WTC11 (cell line): ENCODE measurements around the gene ZNF436. TPM values are rescaled to one million over a fixed set of nuclear protein-coding genes. Genes with fewer than 3 reads are reported as not detected.

ENCODE experiments used
- ATAC-seq: fragments of 200-7000 bp; cut with Tn5 transposase; 2 replicates; pipeline ENCODE4 v1.10.0; 2021; ENCODE audit warnings: mild to moderate bottlenecking, moderate library complexity
- CTCF ChIA-PET: fragments of 300-600 bp; sonication (Branson Sonifier 250); formaldehyde crosslinking; loops from one replicate; lab custom pipeline; 2021; ENCODE audit warnings: antibody characterized with exemption; lab: Charles Lee
- POLR2A ChIA-PET: fragments of 350-600 bp; sonication (Branson Sonifier 250); formaldehyde crosslinking; loops from one replicate; lab custom pipeline; 2021; ENCODE audit warnings: antibody characterized with exemption; lab: Charles Lee
- DNase-seq: peaks from one replicate; pipeline ENCODE4 v3.0.0; 2021; ENCODE audit warnings: low spot score
- H3K27ac Mint-ChIP-seq: 2 replicates; pipeline ENCODE4 v1.8.0; 2021; ENCODE audit warnings: mixed read lengths
- H3K27me3 Mint-ChIP-seq: 2 replicates; pipeline ENCODE4 v1.8.0; 2021; ENCODE audit warnings: low read depth, mild to moderate bottlenecking, moderate library complexity, mixed read lengths
- H3K36me3 Mint-ChIP-seq: 2 replicates; pipeline ENCODE4 v1.8.0; 2021; ENCODE audit warnings: mixed read lengths
- H3K4me1 Mint-ChIP-seq: 2 replicates; pipeline ENCODE4 v1.8.0; 2022; ENCODE audit warnings: mixed read lengths
- H3K4me3 Mint-ChIP-seq: 2 replicates; pipeline ENCODE4 v1.8.0; 2021; ENCODE audit warnings: mild to moderate bottlenecking, moderate library complexity, mixed read lengths
- H3K9me3 Mint-ChIP-seq: 2 replicates; pipeline ENCODE4 v1.8.0; 2021; ENCODE audit warnings: mixed read lengths
- ATF3 ChIP-seq: sonication (generic); formaldehyde crosslinking; conservative IDR thresholded peaks from 2 replicates; pipeline ENCODE4 v1.8.1; 2022; ENCODE audit warnings: mild to moderate bottlenecking, missing genetic modification reagents
- ATF6 ChIP-seq: sonication (generic); formaldehyde crosslinking; IDR thresholded peaks from 2 replicates; pipeline ENCODE4 v1.8.1; 2023; ENCODE audit warnings: mild to moderate bottlenecking, missing genetic modification reagents
- CDX4 ChIP-seq: fragments of 250-450 bp; sonication (Bioruptor Pico); IDR thresholded peaks from 2 replicates; pipeline ENCODE4 v1.9.0; 2021; ENCODE audit warnings: moderate library complexity, mild to moderate bottlenecking, inconsistent platforms, borderline replicate concordance
- CREB1 ChIP-seq: sonication (generic); formaldehyde crosslinking; IDR thresholded peaks from 2 replicates; pipeline ENCODE4 v1.8.0; 2023; ENCODE audit warnings: mild to moderate bottlenecking, missing genetic modification reagents
- ERG ChIP-seq: fragments of 250-450 bp; sonication (Bioruptor Pico); IDR thresholded peaks from 2 replicates; pipeline ENCODE4 v1.8.0; 2021; ENCODE audit warnings: mild to moderate bottlenecking
- GABPB1 ChIP-seq: sonication (generic); formaldehyde crosslinking; IDR thresholded peaks from 2 replicates; pipeline ENCODE4 v1.8.1; 2023; ENCODE audit warnings: mild to moderate bottlenecking, missing genetic modification reagents
- GTF2I ChIP-seq: fragments of 250-450 bp; sonication (Bioruptor Pico); conservative IDR thresholded peaks from 2 replicates; pipeline ENCODE4 v1.4.0; 2021; ENCODE audit warnings: mild to moderate bottlenecking
- HMGA2 ChIP-seq: fragments of 250-450 bp; sonication (Bioruptor Pico); IDR thresholded peaks from 2 replicates; pipeline ENCODE4 v1.4.0; 2021; ENCODE audit warnings: mild to moderate bottlenecking, moderate library complexity
- HMGXB4 ChIP-seq: sonication (generic); formaldehyde crosslinking; IDR thresholded peaks from 2 replicates; pipeline ENCODE4 v1.8.1; 2023; ENCODE audit warnings: mild to moderate bottlenecking, moderate library complexity, missing genetic modification reagents
- IRF1 ChIP-seq: sonication (generic); formaldehyde crosslinking; IDR thresholded peaks from 2 replicates; pipeline ENCODE4 v1.8.0; 2023; ENCODE audit warnings: missing genetic modification reagents
- NR2C2 ChIP-seq: sonication (generic); formaldehyde crosslinking; IDR thresholded peaks from 2 replicates; pipeline ENCODE4 v1.8.0; 2022; ENCODE audit warnings: mild to moderate bottlenecking, missing genetic modification reagents
- OVOL2 ChIP-seq: fragments of 250-450 bp; sonication (Bioruptor Pico); IDR thresholded peaks from 2 replicates; pipeline ENCODE4 v1.9.0; 2021; ENCODE audit warnings: mild to moderate bottlenecking, borderline replicate concordance
- RORB ChIP-seq: fragments of 250-450 bp; sonication (Bioruptor Pico); IDR thresholded peaks from 2 replicates; pipeline ENCODE4 v1.9.0; 2021; ENCODE audit warnings: mild to moderate bottlenecking
- SMAD3 ChIP-seq: sonication (generic); formaldehyde crosslinking; IDR thresholded peaks from 2 replicates; pipeline ENCODE4 v1.8.0; 2022; ENCODE audit warnings: missing genetic modification reagents, mild to moderate bottlenecking, borderline replicate concordance
- ZMAT4 ChIP-seq: fragments of 250-450 bp; sonication (Bioruptor Pico); IDR thresholded peaks from 2 replicates; pipeline ENCODE4 v1.9.0; 2021; ENCODE audit warnings: mild to moderate bottlenecking
- ZNF138 ChIP-seq: sonication (generic); formaldehyde crosslinking; conservative IDR thresholded peaks from 2 replicates; pipeline ENCODE4 v1.8.1; 2022; ENCODE audit warnings: mild to moderate bottlenecking, moderate library complexity, missing genetic modification reagents
- ZNF232 ChIP-seq: sonication (generic); formaldehyde crosslinking; IDR thresholded peaks from 2 replicates; pipeline ENCODE4 v1.8.0; 2022; ENCODE audit warnings: mild to moderate bottlenecking, missing genetic modification reagents
- ZNF317 ChIP-seq: sonication (generic); formaldehyde crosslinking; IDR thresholded peaks from 2 replicates; pipeline ENCODE4 v1.8.1; 2023; ENCODE audit warnings: low read depth, mild to moderate bottlenecking, moderate library complexity, missing genetic modification reagents, borderline replicate concordance
- ZNF425 ChIP-seq: fragments of 250-450 bp; sonication (Bioruptor Pico); conservative IDR thresholded peaks from 2 replicates; pipeline ENCODE4 v1.9.0; 2021; ENCODE audit warnings: mild to moderate bottlenecking
- ZNF671 ChIP-seq: fragments of 250-450 bp; sonication (Bioruptor Pico); IDR thresholded peaks from 2 replicates; pipeline ENCODE4 v1.8.0; 2021; ENCODE audit warnings: mild to moderate bottlenecking
- total RNA-seq: library from RNA; stranded (reverse); gene quantifications from 3 replicates; pipeline ENCODE4 v1.2.3, GENCODE V29; 2021

Gene ZNF436
- total RNA-seq, 1 experiment from 2014 or later: 1.3 TPM

GRCh38 chr1:23358310-23358875 lies 11.2 kb downstream of the ZNF436 start:
- TF ChIP-seq GABPB1 (no peak), CREB1 (CRISPR knock-in tag) (no peak), CDX4 (CRISPR knock-in tag) (no peak), ZNF671 (CRISPR knock-in tag) (no peak), ZNF425 (CRISPR knock-in tag) (no peak), ZNF232 (CRISPR knock-in tag) (no peak), ERG (no peak), ATF6 (CRISPR knock-in tag) (no peak), GTF2I (CRISPR knock-in tag) (no peak), NR2C2 (CRISPR knock-in tag) (no peak), SMAD3 (CRISPR knock-in tag) (no peak), ZNF317 (no peak), HMGXB4 (CRISPR knock-in tag) (no peak), OVOL2 (no peak), ATF3 (CRISPR knock-in tag) (no peak), ZNF138 (CRISPR knock-in tag) (no peak), ZMAT4 (no peak), RORB (CRISPR knock-in tag) (no peak), HMGA2 (CRISPR knock-in tag) (no peak), IRF1 (CRISPR knock-in tag) (no peak)
- TF ChIP-seq, all 79 proteins: peak for 0
- Mint-ChIP-seq H3K27ac (no peak overlapping the region), H3K4me1 (no peaks in the 10 kb centered on the region), H3K36me3 (peaks cover 41% of the 10 kb centered on the region), H3K27me3 (peaks cover 100% of the 10 kb centered on the region), H3K9me3 (peaks cover 46% of the 10 kb centered on the region), H3K4me3 (no peak overlapping the region)
- CTCF ChIA-PET: interaction anchor here (1.1 to 1.8 kb wide), 5 partner anchors 10 to 78 kb away, joined by 3 to 8 read pairs (median 6); partner anchors contain the start of gene HNRNPR
- POLR2A ChIA-PET: interaction anchor here (2.0 kb wide), 1 partner anchor 14 kb away, joined by 12 read pairs; the partner anchor contains the start of gene HNRNPR
- DNase-seq (no peak), ATAC-seq (no peak)
